ENCODE measurements around the gene EEF1G.

Gene EEF1G

DNA sequence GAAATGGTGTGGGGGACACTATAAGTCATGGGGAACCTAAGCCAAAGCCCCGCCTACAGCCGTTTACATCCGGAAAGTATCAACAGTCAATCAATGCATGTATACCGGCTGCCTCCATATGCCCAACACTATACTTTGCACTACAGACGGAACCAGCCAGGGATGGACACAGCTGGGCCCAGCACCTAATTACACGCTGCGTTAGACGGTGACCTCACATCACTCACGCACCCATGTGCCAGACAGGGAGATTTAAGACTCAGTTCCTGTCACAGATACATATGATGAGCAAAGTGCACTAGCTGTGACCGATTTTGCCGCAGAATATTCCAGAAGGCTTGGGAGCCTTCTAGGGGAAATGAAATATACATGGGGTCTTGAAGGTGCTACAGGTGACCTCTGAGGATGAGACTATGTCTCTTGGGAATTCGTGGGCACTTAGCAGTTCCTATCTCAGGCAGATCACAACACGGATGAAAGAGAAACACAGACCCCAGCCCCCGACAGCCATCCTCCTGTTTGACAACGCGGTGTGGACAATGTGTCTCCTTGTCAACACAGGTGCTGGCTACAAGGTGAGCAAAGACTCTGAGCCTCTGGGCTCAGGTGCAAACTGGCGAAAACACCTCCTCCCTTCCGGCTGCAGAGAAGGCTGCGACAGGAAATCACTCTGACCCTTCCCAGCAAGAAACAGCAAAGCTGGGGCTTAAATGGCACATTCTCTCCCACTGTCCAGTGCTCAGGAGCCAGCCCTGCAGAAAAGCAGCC is 35.0 kb downstream of the EEF1G start:
- TF ChIP-seq, protein P1, sequence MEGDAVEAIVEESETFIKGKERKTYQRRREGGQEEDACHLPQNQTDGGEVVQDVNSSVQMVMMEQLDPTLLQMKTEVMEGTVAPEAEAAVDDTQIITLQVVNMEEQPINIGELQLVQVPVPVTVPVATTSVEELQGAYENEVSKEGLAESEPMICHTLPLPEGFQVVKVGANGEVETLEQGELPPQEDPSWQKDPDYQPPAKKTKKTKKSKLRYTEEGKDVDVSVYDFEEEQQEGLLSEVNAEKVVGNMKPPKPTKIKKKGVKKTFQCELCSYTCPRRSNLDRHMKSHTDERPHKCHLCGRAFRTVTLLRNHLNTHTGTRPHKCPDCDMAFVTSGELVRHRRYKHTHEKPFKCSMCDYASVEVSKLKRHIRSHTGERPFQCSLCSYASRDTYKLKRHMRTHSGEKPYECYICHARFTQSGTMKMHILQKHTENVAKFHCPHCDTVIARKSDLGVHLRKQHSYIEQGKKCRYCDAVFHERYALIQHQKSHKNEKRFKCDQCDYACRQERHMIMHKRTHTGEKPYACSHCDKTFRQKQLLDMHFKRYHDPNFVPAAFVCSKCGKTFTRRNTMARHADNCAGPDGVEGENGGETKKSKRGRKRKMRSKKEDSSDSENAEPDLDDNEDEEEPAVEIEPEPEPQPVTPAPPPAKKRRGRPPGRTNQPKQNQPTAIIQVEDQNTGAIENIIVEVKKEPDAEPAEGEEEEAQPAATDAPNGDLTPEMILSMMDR (IDR thresholded peaks at IDR 0.05; ENCODE audit: low read depth, low read length) = no peak
- peak overlapping the region; percentile 44 for H3K4me3 ChIP-seq (ENCODE audit: low read depth, low read length)

DNA sequence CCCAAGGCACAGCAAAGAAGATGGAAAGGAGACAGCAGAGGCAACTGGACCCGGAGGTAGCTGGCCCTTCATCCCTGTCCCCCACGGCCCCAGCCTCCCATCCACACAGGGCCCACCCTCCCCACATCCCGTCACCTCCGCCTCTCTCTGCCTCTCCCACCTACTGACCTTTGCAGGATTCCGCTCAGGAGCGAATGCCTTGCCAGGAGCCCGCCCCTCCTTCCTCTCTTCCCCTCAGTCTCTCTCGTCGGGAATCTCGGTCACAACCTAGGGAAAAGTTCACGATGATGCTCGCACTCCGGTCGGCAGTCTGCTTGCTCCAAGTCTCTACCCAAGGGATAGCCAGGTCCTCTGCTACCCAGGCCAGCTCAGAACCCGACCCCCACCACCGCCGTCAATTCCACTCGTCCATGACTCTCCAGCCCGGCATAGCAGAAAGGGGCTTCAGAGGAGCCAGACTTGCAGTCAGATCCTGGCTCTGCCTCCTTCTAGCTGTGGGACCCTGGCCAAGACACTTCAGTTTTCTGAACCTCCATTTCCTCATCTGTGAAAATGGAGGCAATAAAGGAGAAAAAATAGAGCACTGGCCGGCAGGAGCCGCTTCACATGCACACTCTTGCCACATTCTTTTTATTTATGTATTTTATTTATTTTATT is 37.3 kb downstream of the EEF1G start:
- TF ChIP-seq, protein P1 (IDR thresholded peaks at IDR 0.05; ENCODE audit: low read depth, low read length) = no peak
- no peak overlapping the region for H3K4me3 ChIP-seq (ENCODE audit: low read depth, low read length)

DNA sequence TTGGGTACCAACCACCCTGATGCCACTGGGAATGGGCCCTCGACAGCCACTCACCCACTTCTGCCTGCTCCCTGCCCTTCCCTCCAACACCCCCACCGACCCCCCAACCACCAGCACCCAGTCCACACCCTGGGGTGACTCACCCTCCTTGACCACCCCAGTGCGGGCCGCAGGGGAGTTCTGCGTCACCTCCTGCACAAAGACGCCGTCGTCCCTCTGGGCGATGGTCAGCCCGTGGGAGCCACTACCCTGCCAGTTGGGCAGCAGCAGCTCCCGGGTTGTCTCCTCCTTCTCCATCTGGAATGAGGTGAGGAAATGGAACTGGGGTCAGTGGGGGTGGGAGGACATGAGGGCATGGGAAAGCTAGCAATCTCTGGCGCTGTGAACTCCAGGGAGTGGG is 37.9 kb downstream of the EEF1G start:
- no peak overlapping the region for H3K4me3 ChIP-seq (ENCODE audit: low read depth, low read length)
- TF ChIP-seq, protein P1 (IDR thresholded peaks at IDR 0.05; ENCODE audit: low read depth, low read length) = no peak

DNA sequence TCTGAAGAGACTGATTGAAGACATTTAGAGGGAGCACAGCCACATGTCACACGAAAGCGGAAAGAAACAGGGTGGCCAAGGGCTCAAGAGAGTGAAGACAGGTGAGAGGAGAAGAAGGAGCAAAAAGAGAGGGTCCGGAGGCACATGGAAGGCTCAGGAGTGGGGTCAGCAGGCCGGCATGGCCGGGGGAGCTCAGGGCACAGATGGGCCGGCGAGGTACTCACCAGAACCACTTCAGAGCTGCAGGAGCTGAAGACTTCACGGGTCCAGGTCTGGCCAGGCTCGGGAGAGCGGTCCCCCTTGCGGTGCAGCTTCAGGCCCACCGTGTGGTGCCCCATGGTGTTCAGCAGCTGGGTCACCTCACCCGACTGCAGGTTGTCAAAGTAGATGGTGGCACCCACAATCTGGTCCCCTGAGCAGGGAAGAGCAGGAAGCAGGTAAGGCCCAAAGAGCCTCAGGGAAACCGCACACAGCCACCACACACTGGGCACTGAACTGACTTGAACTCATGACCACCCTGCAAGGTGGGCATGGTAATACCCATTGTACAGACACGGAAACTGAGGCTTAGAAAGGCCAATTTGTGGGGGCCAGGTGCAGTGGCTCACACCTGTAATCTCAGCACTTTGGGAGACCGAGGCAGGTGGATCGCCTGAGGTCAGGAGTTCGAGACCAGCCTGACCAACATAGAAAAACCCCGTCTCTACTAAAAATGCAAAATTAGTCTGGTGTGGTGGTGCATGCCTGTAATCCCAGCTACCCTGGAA is 38.7 kb downstream of the EEF1G start:
- TF ChIP-seq, protein P1 (IDR thresholded peaks at IDR 0.05; ENCODE audit: low read depth, low read length) = no peak
- no peak overlapping the region for H3K4me3 ChIP-seq (ENCODE audit: low read depth, low read length)

DNA sequence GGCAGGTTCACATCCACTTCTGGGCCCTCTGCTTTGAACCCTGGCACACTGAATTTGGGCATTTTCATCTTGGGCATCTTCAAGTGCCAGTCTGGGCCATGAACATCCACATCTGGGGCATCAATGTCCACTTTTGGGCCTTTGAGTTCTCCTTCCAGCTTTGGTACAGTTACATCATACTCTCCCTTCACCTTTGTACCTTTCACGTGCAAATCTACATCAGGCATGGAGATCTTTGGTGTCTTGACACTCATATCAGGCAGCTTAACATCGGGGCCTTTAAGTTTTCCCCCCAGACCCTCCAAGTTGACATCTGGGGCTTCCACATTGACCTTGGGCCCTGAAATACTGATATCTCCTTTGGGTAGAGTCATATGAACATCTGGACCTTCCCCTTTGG is 41.6 kb downstream of the EEF1G start:
- TF ChIP-seq, protein P1 (IDR thresholded peaks at IDR 0.05; ENCODE audit: low read depth, low read length) = no peak
- H3K4me3 ChIP-seq (ENCODE audit: low read depth, low read length) = no peak overlapping the region

DNA sequence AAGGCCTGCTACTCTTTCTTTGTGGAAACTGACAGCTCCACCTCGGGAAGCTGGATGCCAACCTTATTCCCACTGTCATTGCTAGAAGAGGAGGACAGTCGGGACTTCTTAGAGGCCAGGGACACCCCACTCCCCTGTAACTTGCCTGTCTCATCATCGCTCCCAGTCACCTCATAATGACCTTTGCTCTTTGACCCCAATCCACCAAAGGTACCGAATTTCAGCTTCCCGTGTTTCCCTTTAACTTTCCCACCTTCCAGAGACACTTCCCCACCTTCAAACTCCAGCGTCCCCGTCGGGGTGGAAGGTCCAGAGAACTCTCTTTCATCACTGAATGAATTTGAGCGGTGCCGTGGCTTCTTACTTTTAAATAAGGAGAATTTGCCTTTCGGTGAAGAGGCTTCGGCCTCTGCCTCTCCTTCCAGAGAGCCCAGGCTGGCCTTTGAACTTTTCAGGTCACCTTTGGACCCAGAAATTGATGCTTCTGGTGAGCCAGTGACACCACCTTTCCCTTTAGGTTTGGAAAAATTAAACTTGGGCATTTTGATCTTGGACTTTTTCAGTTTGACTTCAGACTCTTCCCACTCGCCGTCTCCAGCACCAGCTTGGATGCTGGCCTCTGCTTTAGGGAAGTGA is 56.8 kb downstream of the EEF1G start:
- H3K4me3 ChIP-seq (ENCODE audit: low read depth, low read length) = no peak overlapping the region
- TF ChIP-seq, protein P1 (IDR thresholded peaks at IDR 0.05; ENCODE audit: low read depth, low read length) = no peak

Data from WI38 (cell line).